ENCODE results near the gene DPEP1. TPM values are rescaled to one million over a fixed set of nuclear protein-coding genes. Genes with fewer than 3 reads are reported as not detected.

DPEP1 gene
- total RNA-seq, 1 experiment from 2014 or later = 1.1 TPM

- intact Hi-C loops (cut with micrococcal nuclease) = no loop called here
Observed at GRCh38 chr16:89572073-89572484, 41.4 kb upstream of the DPEP1 start.

More at GRCh38 chr16:89572073-89572484, 41.4 kb upstream of the DPEP1 start:
- TF ChIP-seq POLR2A (IDR thresholded peaks at IDR 0.05; ENCODE audit: borderline replicate concordance, extremely low read depth, insufficient read depth, insufficient read length) = no peak
- no peak for TF ChIP-seq CBX3 (IDR thresholded peaks at IDR 0.05; ENCODE audit: low read depth)
- TF ChIP-seq ZNF274 (IDR thresholded peaks at IDR 0.05; ENCODE audit: low read depth, low read length) = no peak
- TF ChIP-seq, protein P1, sequence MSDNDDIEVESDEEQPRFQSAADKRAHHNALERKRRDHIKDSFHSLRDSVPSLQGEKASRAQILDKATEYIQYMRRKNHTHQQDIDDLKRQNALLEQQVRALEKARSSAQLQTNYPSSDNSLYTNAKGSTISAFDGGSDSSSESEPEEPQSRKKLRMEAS (IDR thresholded peaks at IDR 0.05) = no peak
- no peak for TF ChIP-seq ELF1 (IDR thresholded peaks at IDR 0.05; ENCODE audit: borderline replicate concordance, low read depth)
- no peak for TF ChIP-seq SP1 (IDR thresholded peaks at IDR 0.05; ENCODE audit: low read depth)
- no peak for TF ChIP-seq ZFX (IDR thresholded peaks at IDR 0.05)
- TF ChIP-seq EGR1 (IDR thresholded peaks at IDR 0.05; ENCODE audit: low read depth) = no peak
- TF ChIP-seq EZH2 (IDR thresholded peaks at IDR 0.05) = no peak
- TF ChIP-seq CTCF (IDR thresholded peaks at IDR 0.05 in 2 of 3, conservative IDR thresholded peaks at IDR 0.05 in 1 of 3; ENCODE audit: borderline replicate concordance in 1 of 3, insufficient read depth in 1 of 3, low read depth in 2 of 3, low read length in 2 of 3) = no peak
- no peak for TF ChIP-seq SRF (IDR thresholded peaks at IDR 0.05; ENCODE audit: low read depth)
- TF ChIP-seq, protein P2, sequence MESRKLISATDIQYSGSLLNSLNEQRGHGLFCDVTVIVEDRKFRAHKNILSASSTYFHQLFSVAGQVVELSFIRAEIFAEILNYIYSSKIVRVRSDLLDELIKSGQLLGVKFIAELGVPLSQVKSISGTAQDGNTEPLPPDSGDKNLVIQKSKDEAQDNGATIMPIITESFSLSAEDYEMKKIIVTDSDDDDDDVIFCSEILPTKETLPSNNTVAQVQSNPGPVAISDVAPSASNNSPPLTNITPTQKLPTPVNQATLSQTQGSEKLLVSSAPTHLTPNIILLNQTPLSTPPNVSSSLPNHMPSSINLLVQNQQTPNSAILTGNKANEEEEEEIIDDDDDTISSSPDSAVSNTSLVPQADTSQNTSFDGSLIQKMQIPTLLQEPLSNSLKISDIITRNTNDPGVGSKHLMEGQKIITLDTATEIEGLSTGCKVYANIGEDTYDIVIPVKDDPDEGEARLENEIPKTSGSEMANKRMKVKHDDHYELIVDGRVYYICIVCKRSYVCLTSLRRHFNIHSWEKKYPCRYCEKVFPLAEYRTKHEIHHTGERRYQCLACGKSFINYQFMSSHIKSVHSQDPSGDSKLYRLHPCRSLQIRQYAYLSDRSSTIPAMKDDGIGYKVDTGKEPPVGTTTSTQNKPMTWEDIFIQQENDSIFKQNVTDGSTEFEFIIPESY (IDR thresholded peaks at IDR 0.05; ENCODE audit: extremely low read depth, insufficient replicate concordance, low read length) = no peak
- TF ChIP-seq YY1 (IDR thresholded peaks at IDR 0.05; ENCODE audit: extremely low read depth, insufficient replicate concordance, low read depth, low read length) = no peak
- no peak for TF ChIP-seq ATF3 (IDR thresholded peaks at IDR 0.05)
- TF ChIP-seq JUND (IDR thresholded peaks at IDR 0.05) = no peak
- no peak for TF ChIP-seq CEBPB (IDR thresholded peaks at IDR 0.05; ENCODE audit: low read depth)
- TF ChIP-seq RAD21 (IDR thresholded peaks at IDR 0.05; ENCODE audit: low read depth) = no peak
- no peak for TF ChIP-seq TCF7L2 (IDR thresholded peaks at IDR 0.05; ENCODE audit: borderline replicate concordance, extremely low read depth, insufficient read depth, insufficient read length)
- no peak for TF ChIP-seq EZH2phosphoT487 (IDR thresholded peaks at IDR 0.05; ENCODE audit: borderline replicate concordance)
- TF ChIP-seq POLR2AphosphoS5 (IDR thresholded peaks at IDR 0.05; ENCODE audit: low read depth, low read length) = no peak
- ChIA-PET POLR2A (no interaction called here), RAD21 (ENCODE audit: low non-redundant PET in 1 of 2, low total read pairs in 2 of 2, uncharacterized antibody in 2 of 2, unreplicated experiment in 2 of 2) (no interaction called here), CTCF (no interaction called here)
- H4K20me1 ChIP-seq (ENCODE audit: insufficient read depth) = no peaks in the 10 kb centered on the region
- DNase-seq (ENCODE audit: low read depth, low spot score) (no peak), ATAC-seq (no peak)
- H3K4me3 ChIP-seq (replicated peaks in 1 of 2; ENCODE audit: low read depth in 1 of 2, low read length in 2 of 2) = no peak overlapping the region
- no peak overlapping the region for H3K9ac ChIP-seq (ENCODE audit: low read length)
- no peaks in the 10 kb centered on the region for H3K9me3 ChIP-seq (ENCODE audit: control insufficient read depth in 1 of 2, insufficient read depth in 1 of 2, low read depth in 1 of 2, low read length in 2 of 2)
- no peak overlapping the region for H3K27ac ChIP-seq (ENCODE audit: low read depth, low read length)
- H3K4me1 ChIP-seq (ENCODE audit: control insufficient read depth in 1 of 2, insufficient read depth in 2 of 2, low read length in 2 of 2) = peaks cover 12 to 39% of the 10 kb centered on the region in 2 experiments
- H3K79me2 ChIP-seq (ENCODE audit: insufficient read depth, low read length) = peaks cover 17% of the 10 kb centered on the region
- H3K36me3 ChIP-seq (ENCODE audit: control insufficient read depth in 1 of 2, insufficient read depth in 2 of 2, low read length in 2 of 2) = peaks cover 0 to 5% of the 10 kb centered on the region in 2 experiments; a peak in 1 of 4 replicates
- BruUV-seq (replicated peaks) = no TSS peak
- H2AFZ ChIP-seq (ENCODE audit: low read depth, low read length, poor library complexity, severe bottlenecking) = no peak overlapping the region
- H3K9me2 ChIP-seq (ENCODE audit: insufficient read depth) = no peaks in the 10 kb centered on the region
- no peak overlapping the region for H3K4me2 ChIP-seq (ENCODE audit: low read length)
- H3K27me3 ChIP-seq (ENCODE audit: insufficient read depth, low read length) = no peaks in the 10 kb centered on the region
